Retinal pigment epithelial cell (primary cell): ENCODE measurements around the gene MID1.

Source experiments
- DNase-seq: peaks from one replicate; pipeline ENCODE4 v3.0.0-alpha.2; 2010; ENCODE audit warnings: low read depth
- H3K4me3 ChIP-seq: 2 replicates; pipeline ENCODE4 v1.5.1; 2011; ENCODE audit warnings: mild to moderate bottlenecking, low read length, control low read depth, moderate library complexity
- TF ChIP-seq, protein P1 (sequence below): conservative IDR thresholded peaks from 2 replicates; pipeline ENCODE4 v1.5.1; 2011; ENCODE audit warnings: low read depth, low read length, control low read depth, inconsistent platforms

MID1 gene

DNA sequence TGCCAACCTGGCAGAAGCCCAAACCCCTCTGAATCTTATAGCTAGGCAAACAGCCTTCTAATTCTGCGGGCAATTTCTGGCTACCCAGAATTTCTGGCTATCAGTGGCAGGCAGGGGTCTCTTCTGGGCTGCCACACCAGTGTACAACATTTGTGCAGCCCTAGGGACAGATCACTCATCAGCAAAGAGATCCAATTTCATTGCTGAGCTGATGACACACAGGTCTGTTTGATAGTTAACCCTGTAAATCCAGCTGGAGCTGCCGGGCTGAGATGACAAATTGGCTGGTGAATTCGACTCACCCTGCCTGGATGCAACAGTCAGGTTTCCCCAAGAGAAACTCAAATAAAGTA lies 2.4 kb downstream of the MID1 start:
- DNase-seq: no peak
- TF ChIP-seq, protein P1, sequence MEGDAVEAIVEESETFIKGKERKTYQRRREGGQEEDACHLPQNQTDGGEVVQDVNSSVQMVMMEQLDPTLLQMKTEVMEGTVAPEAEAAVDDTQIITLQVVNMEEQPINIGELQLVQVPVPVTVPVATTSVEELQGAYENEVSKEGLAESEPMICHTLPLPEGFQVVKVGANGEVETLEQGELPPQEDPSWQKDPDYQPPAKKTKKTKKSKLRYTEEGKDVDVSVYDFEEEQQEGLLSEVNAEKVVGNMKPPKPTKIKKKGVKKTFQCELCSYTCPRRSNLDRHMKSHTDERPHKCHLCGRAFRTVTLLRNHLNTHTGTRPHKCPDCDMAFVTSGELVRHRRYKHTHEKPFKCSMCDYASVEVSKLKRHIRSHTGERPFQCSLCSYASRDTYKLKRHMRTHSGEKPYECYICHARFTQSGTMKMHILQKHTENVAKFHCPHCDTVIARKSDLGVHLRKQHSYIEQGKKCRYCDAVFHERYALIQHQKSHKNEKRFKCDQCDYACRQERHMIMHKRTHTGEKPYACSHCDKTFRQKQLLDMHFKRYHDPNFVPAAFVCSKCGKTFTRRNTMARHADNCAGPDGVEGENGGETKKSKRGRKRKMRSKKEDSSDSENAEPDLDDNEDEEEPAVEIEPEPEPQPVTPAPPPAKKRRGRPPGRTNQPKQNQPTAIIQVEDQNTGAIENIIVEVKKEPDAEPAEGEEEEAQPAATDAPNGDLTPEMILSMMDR: no peak
- H3K4me3 ChIP-seq: peak overlapping the region; percentile 77

DNA sequence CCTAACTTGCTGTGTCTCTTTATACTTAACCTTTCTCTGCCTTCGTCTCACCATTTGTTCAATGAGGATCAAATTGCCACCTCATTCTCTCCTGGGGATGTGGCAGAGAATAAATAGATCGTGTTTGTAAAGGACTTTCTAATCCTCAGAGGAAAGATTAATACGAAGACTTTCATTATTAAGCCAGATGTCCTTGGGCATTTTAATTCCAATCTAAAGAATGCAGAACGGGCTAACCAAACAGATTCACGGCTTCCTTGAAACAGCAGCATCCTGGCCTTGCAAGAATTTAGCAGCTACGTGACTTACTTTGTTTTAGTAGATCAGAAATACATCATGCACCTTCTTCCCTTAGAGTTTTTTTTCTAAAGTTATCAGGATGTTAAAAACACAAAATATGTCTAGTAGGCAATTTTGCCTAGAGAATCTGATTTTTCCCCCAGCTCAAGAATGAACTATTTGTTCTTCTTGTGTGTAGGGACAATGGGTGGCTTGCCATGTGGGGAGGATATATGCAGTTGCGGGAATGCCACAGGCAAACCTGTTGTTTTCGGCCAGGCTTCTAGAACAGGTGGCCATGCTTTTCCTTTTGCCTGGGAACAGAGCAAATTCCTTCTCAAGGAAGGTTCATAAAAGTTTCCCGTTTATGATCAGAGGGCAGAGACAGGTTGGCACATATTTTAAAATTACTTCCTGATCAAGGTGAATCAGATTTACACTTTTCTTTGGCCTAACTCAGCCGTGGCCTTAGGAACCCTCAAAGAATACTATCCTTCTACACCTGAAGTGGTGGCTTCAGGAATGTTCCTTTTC lies 3.0 kb downstream of the MID1 start:
- TF ChIP-seq, protein P1: no peak
- H3K4me3 ChIP-seq: peak overlapping the region; percentile 77
- no peak for DNase-seq

DNA sequence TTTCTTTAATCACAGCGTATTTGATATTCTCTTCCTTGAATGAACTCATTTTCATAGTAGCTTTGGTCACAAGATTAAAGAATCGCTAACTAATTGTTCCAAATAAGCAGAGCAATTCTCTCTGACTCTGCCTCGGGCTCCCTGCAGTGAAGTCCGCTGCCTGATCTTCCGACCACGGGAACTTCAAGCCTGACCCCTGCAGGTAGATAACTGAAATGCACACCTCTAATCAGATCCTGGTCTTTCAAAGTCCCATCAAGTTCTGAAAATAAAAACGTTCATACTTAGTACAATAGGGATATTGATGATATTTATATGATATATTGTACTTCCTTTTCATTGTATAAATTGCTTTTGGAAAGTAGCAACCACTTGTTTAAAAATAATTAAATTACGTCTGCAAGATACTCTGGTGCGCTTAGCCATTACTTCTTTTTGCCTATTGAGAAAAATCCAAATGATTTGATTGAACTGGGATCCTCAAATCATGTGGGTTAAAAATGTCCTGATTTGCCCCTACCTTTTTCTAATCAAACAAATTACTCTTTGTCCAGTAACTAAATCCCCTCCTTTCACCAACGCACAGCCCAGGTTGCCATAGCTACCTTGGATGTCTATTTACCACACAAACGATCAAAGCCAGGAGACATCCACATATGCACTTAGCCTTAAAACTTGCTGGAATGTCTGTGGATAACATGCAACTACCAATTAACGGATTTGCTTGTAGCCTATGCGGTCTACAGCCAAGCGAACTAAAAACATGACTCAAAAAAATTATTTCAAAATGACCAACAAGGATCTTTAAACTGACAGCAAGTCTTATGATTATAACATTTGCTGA lies 4.2 kb downstream of the MID1 start:
- DNase-seq: peak; percentile 85
- H3K4me3 ChIP-seq: peak overlapping the region; percentile 13
- TF ChIP-seq, protein P1: peak; percentile 63

DNA sequence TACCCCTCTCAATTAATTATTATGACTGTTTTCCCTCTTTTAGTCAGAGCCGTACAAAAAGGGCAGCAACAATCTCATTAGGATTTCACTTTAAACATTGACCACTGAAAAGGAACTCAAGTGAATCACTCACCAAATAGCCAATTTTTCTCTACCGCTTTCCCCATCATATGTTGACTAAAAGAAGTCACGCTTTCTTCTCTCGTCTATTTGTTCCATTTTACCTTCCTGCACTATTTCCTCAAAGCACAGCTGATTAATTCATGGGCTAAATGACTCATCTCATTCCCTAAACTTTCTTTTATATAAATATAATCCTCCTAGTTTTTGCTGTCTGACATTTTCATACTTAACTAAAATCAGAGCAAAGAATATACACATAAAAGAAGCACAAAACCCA lies 8.2 kb downstream of the MID1 start:
- TF ChIP-seq, protein P1: no peak
- H3K4me3 ChIP-seq: no peak overlapping the region
- no peak for DNase-seq

DNA sequence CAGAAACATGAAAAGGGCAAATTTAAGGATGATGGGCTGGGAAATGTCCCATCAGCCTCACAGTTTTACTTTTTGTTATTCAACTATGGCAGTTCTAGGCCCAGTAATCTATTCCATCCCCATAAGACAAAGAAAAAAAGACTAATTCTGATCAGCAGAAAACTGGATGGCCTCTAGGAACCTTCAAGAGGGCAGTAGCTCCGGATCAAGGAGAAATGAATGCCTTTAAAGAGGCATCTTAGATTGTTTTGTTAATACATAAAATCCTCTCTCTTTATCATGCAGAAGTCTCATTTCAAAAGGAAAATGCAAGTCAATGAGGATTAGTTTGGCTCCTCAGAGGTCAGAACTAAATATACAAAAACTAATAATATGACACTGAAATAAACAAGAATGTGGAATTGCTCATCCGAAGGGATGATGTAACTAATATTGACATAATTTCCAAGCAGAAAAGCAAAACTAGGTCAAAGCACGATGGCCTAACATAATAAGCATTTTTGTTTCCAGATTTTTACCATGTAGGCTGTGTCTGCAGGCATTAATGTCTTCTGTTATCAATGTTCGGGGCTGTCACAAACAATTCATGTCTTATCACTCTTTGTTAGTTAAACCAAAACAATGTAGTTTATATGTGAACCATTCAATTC lies 8.8 kb downstream of the MID1 start:
- no peak for DNase-seq
- no peak overlapping the region for H3K4me3 ChIP-seq

DNA sequence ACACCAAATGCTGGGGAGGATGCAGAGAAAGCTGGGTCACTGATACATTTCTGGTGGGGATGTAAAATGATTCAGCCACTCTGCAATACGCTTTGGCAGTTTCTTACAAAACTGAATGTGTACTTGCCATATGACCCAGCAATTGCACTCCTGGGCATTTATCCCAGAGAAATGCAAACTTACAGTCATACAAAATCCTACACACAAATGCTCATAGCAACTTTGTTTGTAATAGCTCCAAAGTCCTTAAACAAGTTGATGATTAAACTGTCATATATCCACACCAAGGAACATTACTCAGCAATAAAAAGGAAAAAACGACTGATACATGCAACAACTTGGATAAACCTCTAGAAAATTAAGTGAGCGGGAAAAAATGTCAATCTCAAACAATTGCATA lies 12.3 kb downstream of the MID1 start:
- TF ChIP-seq, protein P1: no peak
- no peak for DNase-seq
- H3K4me3 ChIP-seq: no peak overlapping the region

More for the DNA sequence above, 8.8 kb downstream of the MID1 start:
- TF ChIP-seq, protein P1: no peak
